Measurements from ENCODE around the gene PET100.

PET100 gene

GRCh38 chr19:7629347-7630054 is at the start of gene PET100, which contains the start of gene XAB2:
Gene PET100, plus strand, starts transcription at chr19:7629793. Its CDS starts 41 bp downstream, at chr19:7629834.
Gene XAB2, minus strand, starts transcription at chr19:7629545. Its CDS starts 18 bp downstream, at chr19:7629527.
- DNase-seq, result peak; percentile 95

GRCh38 chr19:7582446-7582845 is 47.1 kb upstream of the PET100 start:
- no peak for DNase-seq

- DNase-seq, result no peak
These were observed 39.8 kb upstream of the PET100 start for GRCh38 chr19:7589822-7590221.

- no peak for DNase-seq
These were observed 39.3 kb upstream of the PET100 start for GRCh38 chr19:7590256-7590655.

- no peak for DNase-seq
These were observed 34.0 kb upstream of the PET100 start, which contains the start of gene CAMSAP3 for GRCh38 chr19:7595466-7596133. Gene CAMSAP3, plus strand, starts transcription at chr19:7595863. Its CDS starts 140 bp downstream, at chr19:7596003.

GRCh38 chr19:7596211-7596937 is 33.2 kb upstream of the PET100 start:
- DNase-seq, result no peak

- no peak for DNase-seq
These were observed 31.9 kb upstream of the PET100 start for GRCh38 chr19:7597689-7598088.

- no peak for DNase-seq
These were observed 31.4 kb upstream of the PET100 start for GRCh38 chr19:7598180-7598579.

- DNase-seq, result no peak
These were observed 28.9 kb upstream of the PET100 start for GRCh38 chr19:7600721-7601120.

- DNase-seq, result no peak
These were observed 27.2 kb upstream of the PET100 start for GRCh38 chr19:7602240-7602934.

- no peak for DNase-seq
These were observed 26.6 kb upstream of the PET100 start for GRCh38 chr19:7602935-7603497.

GRCh38 chr19:7603919-7604318 is 25.7 kb upstream of the PET100 start:
- DNase-seq, result no peak

GRCh38 chr19:7605490-7606222 is 23.9 kb upstream of the PET100 start:
- peak; percentile 71 for DNase-seq

GRCh38 chr19:7606289-7606688 is 23.3 kb upstream of the PET100 start:
- no peak for DNase-seq

- no peak for DNase-seq
These were observed 22.2 kb upstream of the PET100 start for GRCh38 chr19:7607212-7607873.

GRCh38 chr19:7607874-7608560 is 21.6 kb upstream of the PET100 start:
- no peak for DNase-seq

GRCh38 chr19:7610491-7611240 is 18.9 kb upstream of the PET100 start:
- no peak for DNase-seq

GRCh38 chr19:7611541-7612279 is 17.9 kb upstream of the PET100 start:
- no peak for DNase-seq

All from NCI-H1048 (cell line).